Mesenchymal stem cell (in vitro differentiated cells and primary cell): ENCODE measurements around the gene CHRDL2.

Experiments
- DNase-seq: peaks from one replicate; pipeline ENCODE4 v3.0.0-alpha.2; 2013
- H2AFZ ChIP-seq: one replicate; pipeline ENCODE4 v1.6.1; 2013; ENCODE audit warnings: low read depth, mild to moderate bottlenecking, control low read depth, inconsistent platforms, low read length, moderate library complexity
- H2AK5ac ChIP-seq: 2 replicates; pipeline ENCODE4 v1.6.1; 2013; ENCODE audit warnings: low read length, moderate library complexity, mild to moderate bottlenecking, inconsistent platforms; ENCODE audit not compliant: severe bottlenecking
- H2BK120ac ChIP-seq: one replicate; pipeline ENCODE4 v1.6.1; 2013; ENCODE audit warnings: low read depth, mild to moderate bottlenecking, inconsistent platforms, low read length, moderate library complexity
- H2BK12ac ChIP-seq, 2 experiments: one replicate each; pipeline ENCODE4 v1.6.1; 2013; ENCODE audit warnings: inconsistent platforms in 2 of 2, low read length in 2 of 2, mild to moderate bottlenecking in 2 of 2, moderate library complexity in 2 of 2, control low read depth in 1 of 2
- H2BK15ac ChIP-seq: one replicate; pipeline ENCODE4 v1.6.1; 2013; ENCODE audit warnings: mild to moderate bottlenecking, low read depth, inconsistent platforms; ENCODE audit not compliant: poor library complexity, severe bottlenecking
- H2BK5ac ChIP-seq: 2 replicates; pipeline ENCODE4 v1.6.1; 2013; ENCODE audit warnings: low read depth, mild to moderate bottlenecking, low read length, control low read depth, inconsistent platforms; ENCODE audit not compliant: poor library complexity, severe bottlenecking
- H3K14ac ChIP-seq, 2 experiments: one replicate each; pipeline ENCODE4 v1.6.1; 2013; ENCODE audit warnings: inconsistent platforms in 2 of 2, low read length in 2 of 2, control low read depth in 1 of 2, mild to moderate bottlenecking in 1 of 2, moderate library complexity in 1 of 2
- H3K18ac ChIP-seq, 2 experiments: one replicate each; pipeline ENCODE4 v1.6.1; 2013; ENCODE audit warnings: inconsistent platforms in 2 of 2, low read length in 2 of 2, control low read depth in 1 of 2, low read depth in 1 of 2, mild to moderate bottlenecking in 1 of 2
- H3K23ac ChIP-seq, 2 experiments: one replicate each; pipeline ENCODE4 v1.6.1; 2013; ENCODE audit warnings: inconsistent platforms in 2 of 2, low read length in 2 of 2, mild to moderate bottlenecking in 2 of 2, moderate library complexity in 2 of 2, control low read depth in 1 of 2
- H3K27ac ChIP-seq: 2 replicates; pipeline ENCODE4 v1.5.1; 2013; ENCODE audit warnings: mild to moderate bottlenecking, moderate library complexity, low read length, control low read depth, inconsistent platforms; ENCODE audit not compliant: poor library complexity, severe bottlenecking
- H3K27me3 ChIP-seq, 2 experiments: 2 replicates each; pipeline versions ENCODE4 v1.6.1 to v1.7.0; 2013; ENCODE audit warnings: low read length in 2 of 2, mild to moderate bottlenecking in 2 of 2, moderate library complexity in 2 of 2, control low read depth in 1 of 2, inconsistent platforms in 1 of 2; ENCODE audit not compliant: control insufficient read depth in 1 of 2, insufficient read depth in 1 of 2
- H3K36me3 ChIP-seq, 2 experiments: 2 replicates each; pipeline versions ENCODE4 v1.6.1 to v1.7.0; 2013; ENCODE audit warnings: low read length in 2 of 2, control low read depth in 1 of 2, inconsistent platforms in 1 of 2, low read depth in 1 of 2, mild to moderate bottlenecking in 1 of 2; ENCODE audit not compliant: insufficient read depth in 2 of 2, control insufficient read depth in 1 of 2
- H3K4ac ChIP-seq, 2 experiments: one replicate each; pipeline ENCODE4 v1.6.1; 2013; ENCODE audit warnings: inconsistent platforms in 2 of 2, low read length in 2 of 2, mild to moderate bottlenecking in 2 of 2, moderate library complexity in 2 of 2, control low read depth in 1 of 2, low read depth in 1 of 2
- H3K4me1 ChIP-seq: 2 replicates; pipeline ENCODE4 v1.6.1; 2013; ENCODE audit warnings: low read depth, low read length, control low read depth; ENCODE audit not compliant: control insufficient read depth, insufficient read depth
- H3K4me2 ChIP-seq: 2 replicates; pipeline ENCODE4 v1.6.1; 2013; ENCODE audit warnings: low read length, mild to moderate bottlenecking, inconsistent platforms; ENCODE audit not compliant: poor library complexity, severe bottlenecking
- H3K4me3 ChIP-seq, 2 experiments: 2 replicates each; pipeline versions ENCODE4 v1.5.1 to v1.7.0; 2013; ENCODE audit warnings: low read length in 2 of 2, mild to moderate bottlenecking in 2 of 2, control low read depth in 1 of 2, low read depth in 1 of 2; ENCODE audit not compliant: insufficient read depth in 1 of 2
- H3K79me1 ChIP-seq: replicated peaks from 2 replicates; pipeline ENCODE4 v1.6.1; 2013; ENCODE audit warnings: mild to moderate bottlenecking, control low read depth, low read length, inconsistent platforms; ENCODE audit not compliant: poor library complexity, severe bottlenecking
- H3K9ac ChIP-seq: 2 replicates; pipeline ENCODE4 v1.7.0; 2013; ENCODE audit warnings: mild to moderate bottlenecking, low read length, moderate library complexity
- H3K9me3 ChIP-seq: 2 replicates; pipeline ENCODE4 v1.7.0; 2013; ENCODE audit warnings: mild to moderate bottlenecking, low read length; ENCODE audit not compliant: control insufficient read depth
- H4K8ac ChIP-seq: one replicate; pipeline ENCODE4 v1.6.1; 2013; ENCODE audit warnings: inconsistent platforms, mild to moderate bottlenecking, low read length, moderate library complexity
- H4K91ac ChIP-seq: one replicate; pipeline ENCODE4 v1.6.1; 2013; ENCODE audit warnings: mild to moderate bottlenecking, low read length, inconsistent platforms
- WGBS: methylation state at CpG from one replicate; pipeline ENCODE4 v1.1.7; 2013; ENCODE audit warnings: mixed read lengths; 5-methylcytosine and 5-hydroxymethylcytosine counted together

Gene CHRDL2

GRCh38 chr11:74749127-74749964 lies 18.1 kb upstream of the CHRDL2 start:
- Histone ChIP-seq H3K23ac (peak overlapping the region in 1 of 2 experiments; percentile 8), H2AFZ (peak overlapping the region; percentile 36), H2BK5ac (no peak overlapping the region), H4K8ac (peak overlapping the region; percentile 85), H3K27me3 (no peaks in the 10 kb centered on the region), H2BK15ac (peak overlapping the region; percentile 98), H3K18ac (peak overlapping the region; percentile 58 to 99), H2BK120ac (peak overlapping the region; percentile 95), H3K4me2 (peak overlapping the region; percentile 52), H3K36me3 (no peaks in the 10 kb centered on the region), H3K27ac (peak overlapping the region; percentile 14), H3K4me1 (peaks cover 6% of the 10 kb centered on the region), H3K4me3 (peak overlapping the region; percentile 73 to 99), H3K9me3 (no peaks in the 10 kb centered on the region), H3K14ac (peak overlapping the region in 1 of 2 experiments; percentile 22), H3K9ac (peak overlapping the region; percentile 93), H2AK5ac (no peak overlapping the region), H3K79me1 (no peaks in the 10 kb centered on the region), H4K91ac (peak overlapping the region; percentile 78), H3K4ac (peak overlapping the region; percentile 42 to 79), H2BK12ac (no peak overlapping the region)
- 1% methylated on average over 54 of the region's 63 CpGs for WGBS
- DNase-seq, result peak; percentile 49

GRCh38 chr11:74748211-74749126 lies 17.2 kb upstream of the CHRDL2 start, which contains the start of gene RNF169:
Gene RNF169, plus strand, starts transcription at chr11:74748849. Its CDS starts 32 bp downstream, at chr11:74748881.
- Histone ChIP-seq H3K14ac (peak within 1 kb of the TSS in 1 of 2 experiments; percentile 22), H2BK12ac (no peak within 1 kb of the TSS), H3K4ac (peak within 1 kb of the TSS; percentile 42 to 79), H3K27me3 (no peaks in the 10 kb centered on the region), H3K9ac (peak within 1 kb of the TSS; percentile 93), H3K18ac (peak within 1 kb of the TSS; percentile 74 to 99), H3K4me2 (peak within 1 kb of the TSS; percentile 52), H2AFZ (peak within 1 kb of the TSS; percentile 36), H3K4me1 (peaks cover 6% of the 10 kb centered on the region), H3K36me3 (no peaks in the 10 kb centered on the region), H4K91ac (peak within 1 kb of the TSS; percentile 78), H2AK5ac (no peak within 1 kb of the TSS), H2BK120ac (peak within 1 kb of the TSS; percentile 95), H4K8ac (peak within 1 kb of the TSS; percentile 85), H3K9me3 (no peaks in the 10 kb centered on the region), H3K27ac (peak within 1 kb of the TSS; percentile 14), H2BK15ac (peak within 1 kb of the TSS; percentile 98), H2BK5ac (peak within 1 kb of the TSS; percentile 35), H3K79me1 (no peaks in the 10 kb centered on the region), H3K23ac (peak within 1 kb of the TSS in 1 of 2 experiments; percentile 8), H3K4me3 (peak within 1 kb of the TSS; percentile 73 to 99)
- DNase-seq, result peak; percentile 98
- 3% methylated on average over 36 of the region's 47 CpGs for WGBS

GRCh38 chr11:74746868-74747267 lies 15.6 kb upstream of the CHRDL2 start:
- no peak overlapping the region for H4K8ac ChIP-seq
- H3K27ac ChIP-seq, result no peak overlapping the region
- H2AK5ac ChIP-seq, result no peak overlapping the region
- H3K4me3 ChIP-seq, result no peak overlapping the region
- H3K36me3 ChIP-seq, result no peaks in the 10 kb centered on the region
- no peak overlapping the region for H3K4me2 ChIP-seq
- no peak overlapping the region for H3K18ac ChIP-seq
- H2BK5ac ChIP-seq, result no peak overlapping the region
- no peak overlapping the region for H4K91ac ChIP-seq
- H3K9me3 ChIP-seq, result no peaks in the 10 kb centered on the region
- no peak overlapping the region for H2AFZ ChIP-seq
- H3K79me1 ChIP-seq, result no peaks in the 10 kb centered on the region
- H2BK12ac ChIP-seq, result no peak overlapping the region
- no peak overlapping the region for H3K9ac ChIP-seq
- no peak overlapping the region for H2BK120ac ChIP-seq
- H3K14ac ChIP-seq, result no peak overlapping the region
- H3K27me3 ChIP-seq, result no peaks in the 10 kb centered on the region
- no peak for DNase-seq
- WGBS, result 99% methylated on average over 3 of the region's 3 CpGs
- H3K4me1 ChIP-seq, result peaks cover 6% of the 10 kb centered on the region
- H3K23ac ChIP-seq, result no peak overlapping the region
- no peak overlapping the region for H2BK15ac ChIP-seq
- no peak overlapping the region for H3K4ac ChIP-seq
